Spinal cord (tissue), 10 donors: ENCODE data around the gene MRPS9. TPM values are rescaled to one million over a fixed set of nuclear protein-coding genes. Genes with fewer than 3 reads are reported as not detected.
A peak's percentile ranks its signal among the peaks of the same experiment; 100 is the strongest.

ENCODE experiments used
- DNase-seq, 6 donors: peaks; one replicate each; pipeline versions ENCODE4 v3.0.0 to v3.0.0-alpha.2; 2013 to 2015; ENCODE audit warnings: low spot score in 6 of 6, low read depth in 4 of 6
- H3K27ac ChIP-seq: one replicate; pipeline ENCODE4 v1.5.1; 2013; ENCODE audit warnings: low read depth, low read length, control low read depth
- H3K27me3 ChIP-seq: one replicate; pipeline ENCODE4 v1.6.1; 2013; ENCODE audit warnings: low read length; ENCODE audit not compliant: control insufficient read depth, insufficient read depth
- H3K36me3 ChIP-seq: one replicate; pipeline ENCODE4 v1.6.1; 2013; ENCODE audit warnings: low read length; ENCODE audit not compliant: control insufficient read depth, insufficient read depth
- H3K4me1 ChIP-seq: one replicate; pipeline ENCODE4 v1.6.1; 2013; ENCODE audit warnings: low read length; ENCODE audit not compliant: control insufficient read depth, insufficient read depth
- H3K4me3 ChIP-seq: one replicate; pipeline ENCODE4 v1.5.1; 2013; ENCODE audit warnings: low read depth, low read length, control low read depth
- H3K9me3 ChIP-seq: one replicate; pipeline ENCODE4 v1.6.1; 2013; ENCODE audit warnings: low read length; ENCODE audit not compliant: control insufficient read depth, insufficient read depth
- WGBS: methylation state at CpG from one replicate; pipeline ENCODE4 v1.1.5; 2013; ENCODE audit warnings: missing lambda C conversion rate; ENCODE audit not compliant: insufficient coverage; 5-methylcytosine and 5-hydroxymethylcytosine counted together
- polyA plus RNA-seq, 2 donors: library from polyadenylated mRNA; unstranded; fragments of 120-200 nt; gene quantifications; one replicate each; pipeline ENCODE4 v1.2.1, GENCODE V29; 2013; ENCODE audit not compliant: insufficient read length in 2 of 2
- total RNA-seq, 2 donors: library from RNA; depleted of rRNA in 1 of 2; stranded (reverse); fragments of 120-200 nt in 1 of 2; fragments of >200 nt in 1 of 2; gene quantifications; one replicate each; pipeline versions ENCODE4 v1.2.3 to v1.2.4, GENCODE V29; 2013 to 2014
- donor health status: healthy.

The MRPS9 gene
- total and polyA plus RNA-seq, 4 donors: 22.5 to 35.7 (median 34.1) TPM

DNA sequence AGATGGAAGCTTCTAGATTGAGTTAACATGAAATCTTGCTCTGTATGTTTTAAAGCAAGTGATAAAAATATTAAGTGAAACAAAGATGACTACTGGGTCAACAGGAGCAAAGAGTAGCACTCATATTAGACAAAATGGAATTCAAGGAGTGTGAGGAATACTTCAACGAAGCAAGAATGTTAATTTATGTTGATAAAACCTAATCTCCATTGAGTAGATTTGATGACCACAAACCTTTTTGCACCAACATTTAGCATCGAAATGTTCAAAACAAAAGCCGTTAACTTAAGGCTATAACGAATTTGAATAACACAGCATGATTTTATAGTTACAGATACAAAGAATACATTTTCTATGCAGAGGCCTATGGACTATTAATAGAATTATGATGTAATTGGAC is 35.7 kb downstream of the MRPS9 start:
- no CpG with 5 or more reads among the region's 4 CpGs for WGBS
- H3K36me3 ChIP-seq: no peaks in the 10 kb centered on the region
- no peak overlapping the region for H3K27ac ChIP-seq

GRCh38 chr2:105076121-105076520 is 38.3 kb downstream of the MRPS9 start:
- Histone ChIP-seq H3K36me3 (no peaks in the 10 kb centered on the region), H3K27me3 (no peaks in the 10 kb centered on the region), H3K4me3 (no peak overlapping the region), H3K4me1 (peaks cover 2% of the 10 kb centered on the region), H3K9me3 (no peaks in the 10 kb centered on the region), H3K27ac (no peak overlapping the region)
- WGBS: no CpG with 5 or more reads among the region's 3 CpGs
- no peak for DNase-seq

More for the DNA sequence above, 35.7 kb downstream of the MRPS9 start:
- Histone ChIP-seq H3K4me3 (no peak overlapping the region), H3K9me3 (no peaks in the 10 kb centered on the region), H3K4me1 (no peaks in the 10 kb centered on the region), H3K27me3 (no peaks in the 10 kb centered on the region)
- no peak for DNase-seq

GRCh38 chr2:105078906-105079495 is 41.1 kb downstream of the MRPS9 start:
- Histone ChIP-seq H3K4me3 (no peak overlapping the region), H3K9me3 (no peaks in the 10 kb centered on the region), H3K4me1 (peaks cover 2% of the 10 kb centered on the region), H3K36me3 (no peaks in the 10 kb centered on the region), H3K27me3 (no peaks in the 10 kb centered on the region), H3K27ac (no peak overlapping the region)
- WGBS: 100% methylated on average over 1 of the region's 10 CpGs
- no peak for DNase-seq

DNA sequence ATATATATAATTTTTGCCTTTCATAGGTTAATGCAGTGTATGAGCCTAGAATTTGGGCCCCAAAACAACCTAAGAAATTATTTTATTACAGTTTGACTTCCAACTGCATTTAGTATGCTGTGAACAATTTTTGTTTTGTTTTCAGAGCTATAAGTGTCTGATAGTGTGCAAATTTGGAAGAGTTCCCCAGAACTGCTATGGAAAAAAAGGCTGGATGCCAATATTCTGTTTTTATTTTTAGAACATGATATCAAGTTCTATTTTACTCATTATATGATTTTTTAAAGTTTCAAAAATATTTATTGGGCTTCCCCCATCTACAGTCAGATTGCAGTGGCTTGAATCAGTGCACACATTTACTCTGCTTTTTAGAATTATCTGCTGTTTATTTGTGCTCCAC is 42.6 kb downstream of the MRPS9 start:
- peak in 1 of 6 donors; percentile 19 for DNase-seq
- Histone ChIP-seq H3K36me3 (no peaks in the 10 kb centered on the region), H3K27ac (no peak overlapping the region), H3K27me3 (no peaks in the 10 kb centered on the region), H3K4me3 (no peak overlapping the region), H3K9me3 (no peaks in the 10 kb centered on the region), H3K4me1 (peaks cover 2% of the 10 kb centered on the region)

GRCh38 chr2:105081006-105081601 is 43.2 kb downstream of the MRPS9 start:
- Histone ChIP-seq H3K4me3 (no peak overlapping the region), H3K36me3 (no peaks in the 10 kb centered on the region), H3K27me3 (no peaks in the 10 kb centered on the region), H3K9me3 (no peaks in the 10 kb centered on the region), H3K27ac (no peak overlapping the region), H3K4me1 (peaks cover 2% of the 10 kb centered on the region)
- WGBS: 34% methylated on average over 18 of the region's 20 CpGs
- peak in 5 of 6 donors; percentile 17 to 91 (median 24) for DNase-seq

DNA sequence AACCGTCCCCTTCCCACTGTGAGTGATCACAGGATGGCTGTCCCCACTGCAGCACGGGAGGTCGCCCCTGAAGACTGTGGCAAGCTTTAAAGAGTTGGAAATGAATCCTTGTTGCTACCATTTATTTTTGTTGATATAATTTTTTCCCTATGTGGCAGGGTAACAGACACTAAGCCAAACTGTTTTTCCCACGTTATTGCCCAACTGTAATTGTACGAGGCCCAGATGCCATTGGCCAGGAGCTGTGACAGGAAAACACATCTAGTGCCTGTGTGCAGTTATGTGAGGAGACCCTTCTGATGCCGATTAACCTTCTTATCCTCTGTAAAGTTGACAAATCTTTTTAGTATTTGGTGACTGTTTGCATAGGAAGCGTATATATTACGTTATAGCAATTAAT is 44.2 kb downstream of the MRPS9 start:
- H3K27ac ChIP-seq: no peak overlapping the region
- DNase-seq: no peak

GRCh38 chr2:105085525-105085924 is 47.7 kb downstream of the MRPS9 start:
- Histone ChIP-seq H3K27me3 (no peaks in the 10 kb centered on the region), H3K27ac (no peak overlapping the region), H3K4me1 (peaks cover 2% of the 10 kb centered on the region), H3K36me3 (no peaks in the 10 kb centered on the region), H3K4me3 (no peak overlapping the region), H3K9me3 (no peaks in the 10 kb centered on the region)
- WGBS: no CpG with 5 or more reads among the region's 1 CpG
- DNase-seq: no peak

More for the DNA sequence above, 44.2 kb downstream of the MRPS9 start:
- Histone ChIP-seq H3K9me3 (no peaks in the 10 kb centered on the region), H3K4me3 (no peak overlapping the region), H3K4me1 (peaks cover 2% of the 10 kb centered on the region), H3K36me3 (no peaks in the 10 kb centered on the region), H3K27me3 (no peaks in the 10 kb centered on the region)
- WGBS: 71% methylated on average over 2 of the region's 8 CpGs

DNA sequence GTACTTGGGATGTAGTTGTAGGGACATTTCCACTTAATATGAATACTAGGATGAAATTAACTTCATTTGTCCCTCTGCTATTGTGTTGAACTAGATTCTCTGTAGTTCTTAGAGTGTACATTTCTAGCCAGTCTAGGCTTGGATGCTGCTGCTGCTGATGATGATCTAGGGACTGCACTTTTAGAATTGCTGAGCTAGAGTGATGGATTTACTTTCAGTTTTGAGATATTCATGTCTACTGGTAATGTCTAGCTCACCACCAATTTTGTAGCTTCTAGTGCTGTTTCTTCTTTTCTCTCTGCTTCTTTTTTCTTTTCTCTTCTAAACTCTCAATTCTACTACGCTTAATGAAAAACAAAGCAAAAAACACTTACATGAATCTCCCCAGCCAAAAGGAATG is 49.4 kb downstream of the MRPS9 start:
- 33% methylated on average over 1 of the region's 1 CpG for WGBS
- Histone ChIP-seq H3K4me1 (no peaks in the 10 kb centered on the region), H3K36me3 (no peaks in the 10 kb centered on the region), H3K9me3 (no peaks in the 10 kb centered on the region), H3K27me3 (no peaks in the 10 kb centered on the region), H3K27ac (no peak overlapping the region), H3K4me3 (no peak overlapping the region)
- DNase-seq: no peak

GRCh38 chr2:105090091-105090490 is 52.2 kb downstream of the MRPS9 start:
- H3K9me3 ChIP-seq: no peaks in the 10 kb centered on the region
- H3K4me1 ChIP-seq: no peaks in the 10 kb centered on the region
- WGBS: 88% methylated on average over 4 of the region's 5 CpGs
- H3K36me3 ChIP-seq: no peaks in the 10 kb centered on the region
- DNase-seq: no peak
- H3K27ac ChIP-seq: no peak overlapping the region
- H3K4me3 ChIP-seq: no peak overlapping the region
- H3K27me3 ChIP-seq: no peaks in the 10 kb centered on the region

DNA sequence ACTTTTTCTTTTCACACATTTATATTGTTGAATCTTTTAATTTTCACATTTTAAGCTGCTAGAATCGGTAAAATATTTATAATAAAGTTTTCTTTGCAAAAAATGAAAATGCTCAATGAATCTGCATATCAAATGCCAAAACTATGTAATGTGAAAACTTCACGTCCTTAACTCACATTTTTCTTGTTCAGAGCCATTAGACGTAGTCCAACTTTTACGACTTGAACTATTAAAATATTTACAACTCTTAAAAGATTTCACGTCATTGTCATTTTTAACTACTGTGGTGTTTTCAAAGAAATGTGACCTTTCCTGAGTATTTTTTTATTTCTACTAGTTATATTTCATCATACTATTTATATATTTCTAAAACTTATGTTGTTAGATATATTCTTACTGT is 54.9 kb downstream of the MRPS9 start:
- H3K36me3 ChIP-seq: peaks cover 5% of the 10 kb centered on the region
- no peaks in the 10 kb centered on the region for H3K27me3 ChIP-seq
- H3K4me3 ChIP-seq: no peak overlapping the region
- H3K9me3 ChIP-seq: no peaks in the 10 kb centered on the region
- no peaks in the 10 kb centered on the region for H3K4me1 ChIP-seq
- H3K27ac ChIP-seq: no peak overlapping the region
- WGBS: 80% methylated on average over 1 of the region's 5 CpGs
- no peak for DNase-seq
